Dermis microvascular lymphatic vessel endothelial cell (primary cell): ENCODE results near the gene CHRNB4. TPM values are rescaled to one million over a fixed set of nuclear protein-coding genes. Genes with fewer than 3 reads are reported as not detected.
"Not testable (repeated sequence)": the region's sequence is repeated elsewhere in the genome, so short reads cannot be mapped to it uniquely, and the experiment has no call there.

Source experiments
- DNase-seq, 2 donors: peaks; one replicate each; pipeline versions ENCODE4 v3.0.0 to v3.0.0-alpha.2; 2010; ENCODE audit warnings: low read depth in 2 of 2
- total RNA-seq: library from RNA; depleted of rRNA; stranded (reverse); fragments of >200 nt; gene quantifications from 2 replicates; pipeline ENCODE4 v1.2.1, GENCODE V29; 2014

The CHRNB4 gene
- not detected in 2 replicates for total RNA-seq

- DNase-seq: no peak
These were observed at the start of gene CHRNB4 for GRCh38 chr15:78641102-78641748. CHRNB4 (minus strand) TSS chr15:78641210; CDS start chr15:78641133, 77 bp downstream.

- no peak for DNase-seq
These were observed 48.6 kb upstream of the CHRNB4 start for GRCh38 chr15:78689626-78690025.

- DNase-seq: no peak
These were observed 44.9 kb upstream of the CHRNB4 start for GRCh38 chr15:78685925-78686324.

GRCh38 chr15:78685159-78685921, 44.3 kb upstream of the CHRNB4 start:
- no peak for DNase-seq

- no peak for DNase-seq
These were observed 43.6 kb upstream of the CHRNB4 start for GRCh38 chr15:78684657-78685056.

GRCh38 chr15:78683599-78683998, 42.6 kb upstream of the CHRNB4 start:
- not testable (repeated sequence) for DNase-seq

GRCh38 chr15:78682693-78683410, 41.8 kb upstream of the CHRNB4 start:
- DNase-seq: no peak

- DNase-seq: no peak
These were observed 41.1 kb upstream of the CHRNB4 start for GRCh38 chr15:78682004-78682651.

GRCh38 chr15:78681281-78682003, 40.4 kb upstream of the CHRNB4 start:
- DNase-seq: no peak

GRCh38 chr15:78680431-78681075, 39.5 kb upstream of the CHRNB4 start:
- DNase-seq: no peak

- DNase-seq: no peak
These were observed 38.1 kb upstream of the CHRNB4 start for GRCh38 chr15:78679089-78679511.

- DNase-seq: no peak
These were observed 35.6 kb upstream of the CHRNB4 start for GRCh38 chr15:78676424-78677110.

GRCh38 chr15:78675617-78676360, 34.8 kb upstream of the CHRNB4 start:
- no peak for DNase-seq

GRCh38 chr15:78675206-78675605, 34.2 kb upstream of the CHRNB4 start:
- DNase-seq: no peak

- no peak for DNase-seq
These were observed 33.0 kb upstream of the CHRNB4 start for GRCh38 chr15:78673917-78674444.

GRCh38 chr15:78673476-78673875, 32.5 kb upstream of the CHRNB4 start:
- DNase-seq: no peak

GRCh38 chr15:78672285-78673014, 31.4 kb upstream of the CHRNB4 start:
- no peak for DNase-seq

- DNase-seq: no peak
These were observed 30.7 kb upstream of the CHRNB4 start for GRCh38 chr15:78671626-78672211.
